Ovary (tissue), 3 donors: ENCODE results near the gene UMAD1.

Experiments used
- EP300 ChIP-seq: sonication (generic); formaldehyde crosslinking; IDR thresholded peaks from one replicate; pipeline ENCODE4 v1.6.1; 2017; ENCODE audit warnings: antibody characterized with exemption
- POLR2A ChIP-seq: fragments of 450-650 bp; IDR thresholded peaks from one replicate; pipeline ENCODE4 v1.6.1; 2017; ENCODE audit warnings: antibody characterized with exemption, mild to moderate bottlenecking, moderate library complexity
- TF ChIP-seq, protein P1 (sequence below), 3 donors: fragments of 450-650 bp in 2 of 3; fragments of 200-600 bp in 1 of 3; IDR thresholded peaks; one replicate each; pipeline versions ENCODE4 v1.5.1 to v1.8.0; 2016 to 2022; ENCODE audit warnings: antibody characterized with exemption in 3 of 3, mild to moderate bottlenecking in 1 of 3
- donor health status: DM: no; HTN: no; CAD: no.

DNA sequence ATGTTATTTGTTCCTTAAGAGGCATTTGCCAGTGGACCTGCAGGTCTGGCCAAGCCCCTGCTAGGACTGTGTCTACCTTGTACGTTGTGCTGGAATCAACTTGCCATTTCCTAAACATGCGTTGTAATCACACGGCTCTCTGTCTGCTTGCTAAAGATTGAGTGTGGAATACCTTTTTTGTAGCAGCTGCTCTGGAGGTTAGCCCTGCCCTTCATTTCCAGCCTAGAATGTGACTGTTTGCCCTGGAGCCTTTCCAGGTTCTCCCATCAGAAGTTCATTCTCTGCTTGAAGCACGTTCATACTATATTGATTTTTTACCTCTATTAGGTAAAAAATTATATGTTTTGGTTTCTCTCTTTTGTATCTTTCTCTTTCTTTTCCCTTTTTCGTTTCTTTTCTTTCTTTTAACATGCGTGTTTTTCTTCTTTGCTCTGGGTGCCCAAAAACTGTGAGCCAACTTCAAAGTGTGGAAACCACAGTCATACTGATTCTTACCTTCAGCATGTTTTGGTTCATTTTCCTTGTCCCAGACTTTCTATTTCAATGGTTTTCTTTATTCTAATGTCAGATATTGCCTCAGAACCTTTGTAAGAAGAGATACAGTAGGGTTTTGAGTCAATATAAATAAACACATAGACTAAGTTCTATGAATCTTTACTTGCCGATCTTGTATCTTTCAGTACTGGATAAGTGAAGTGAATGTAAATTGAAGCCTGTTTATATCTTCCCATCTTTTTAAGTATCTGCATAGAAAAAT, 189.7 kb downstream of the UMAD1 start:
- TF ChIP-seq, protein P1, sequence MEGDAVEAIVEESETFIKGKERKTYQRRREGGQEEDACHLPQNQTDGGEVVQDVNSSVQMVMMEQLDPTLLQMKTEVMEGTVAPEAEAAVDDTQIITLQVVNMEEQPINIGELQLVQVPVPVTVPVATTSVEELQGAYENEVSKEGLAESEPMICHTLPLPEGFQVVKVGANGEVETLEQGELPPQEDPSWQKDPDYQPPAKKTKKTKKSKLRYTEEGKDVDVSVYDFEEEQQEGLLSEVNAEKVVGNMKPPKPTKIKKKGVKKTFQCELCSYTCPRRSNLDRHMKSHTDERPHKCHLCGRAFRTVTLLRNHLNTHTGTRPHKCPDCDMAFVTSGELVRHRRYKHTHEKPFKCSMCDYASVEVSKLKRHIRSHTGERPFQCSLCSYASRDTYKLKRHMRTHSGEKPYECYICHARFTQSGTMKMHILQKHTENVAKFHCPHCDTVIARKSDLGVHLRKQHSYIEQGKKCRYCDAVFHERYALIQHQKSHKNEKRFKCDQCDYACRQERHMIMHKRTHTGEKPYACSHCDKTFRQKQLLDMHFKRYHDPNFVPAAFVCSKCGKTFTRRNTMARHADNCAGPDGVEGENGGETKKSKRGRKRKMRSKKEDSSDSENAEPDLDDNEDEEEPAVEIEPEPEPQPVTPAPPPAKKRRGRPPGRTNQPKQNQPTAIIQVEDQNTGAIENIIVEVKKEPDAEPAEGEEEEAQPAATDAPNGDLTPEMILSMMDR (IDR thresholded peaks at IDR 0.05): no peak
- TF ChIP-seq POLR2A (no peak), EP300 (no peak)
